Mucosa of stomach (tissue), 1 donor: ENCODE results near the gene CLIP2.

Experiments
- H3K27me3 ChIP-seq: one replicate; pipeline ENCODE4 v1.7.0; 2013; ENCODE audit warnings: mild to moderate bottlenecking, low read length; ENCODE audit not compliant: control insufficient read depth, insufficient read depth
- H3K36me3 ChIP-seq: one replicate; pipeline ENCODE4 v1.7.0; 2013; ENCODE audit warnings: low read length; ENCODE audit not compliant: control insufficient read depth, insufficient read depth
- H3K4me1 ChIP-seq: one replicate; pipeline ENCODE4 v1.7.0; 2013; ENCODE audit warnings: mild to moderate bottlenecking, low read length; ENCODE audit not compliant: control insufficient read depth, insufficient read depth
- H3K4me3 ChIP-seq: one replicate; pipeline ENCODE4 v1.7.0; 2013; ENCODE audit warnings: low read length
- H3K9ac ChIP-seq: one replicate; pipeline ENCODE4 v1.7.0; 2013; ENCODE audit warnings: mild to moderate bottlenecking, low read length, moderate library complexity
- H3K9me3 ChIP-seq: one replicate; pipeline ENCODE4 v1.7.0; 2013; ENCODE audit warnings: mild to moderate bottlenecking, low read length, moderate library complexity; ENCODE audit not compliant: control insufficient read depth
- donor health status: Pancreatic carcinoma.

The CLIP2 gene

GRCh38 chr7:74256491-74257408 lies 32.5 kb upstream of the CLIP2 start:
- no peaks in the 10 kb centered on the region for H3K9me3 ChIP-seq
- H3K27me3 ChIP-seq, result no peaks in the 10 kb centered on the region
- H3K9ac ChIP-seq, result no peak overlapping the region
- no peaks in the 10 kb centered on the region for H3K36me3 ChIP-seq
- peaks cover 11% of the 10 kb centered on the region for H3K4me1 ChIP-seq
- H3K4me3 ChIP-seq, result no peak overlapping the region

- no peak overlapping the region for H3K4me3 ChIP-seq
- H3K4me1 ChIP-seq, result peaks cover 11% of the 10 kb centered on the region
- no peaks in the 10 kb centered on the region for H3K9me3 ChIP-seq
- H3K9ac ChIP-seq, result no peak overlapping the region
- H3K27me3 ChIP-seq, result no peaks in the 10 kb centered on the region
- H3K36me3 ChIP-seq, result no peaks in the 10 kb centered on the region
These were observed 30.6 kb upstream of the CLIP2 start for GRCh38 chr7:74258639-74259038.

DNA sequence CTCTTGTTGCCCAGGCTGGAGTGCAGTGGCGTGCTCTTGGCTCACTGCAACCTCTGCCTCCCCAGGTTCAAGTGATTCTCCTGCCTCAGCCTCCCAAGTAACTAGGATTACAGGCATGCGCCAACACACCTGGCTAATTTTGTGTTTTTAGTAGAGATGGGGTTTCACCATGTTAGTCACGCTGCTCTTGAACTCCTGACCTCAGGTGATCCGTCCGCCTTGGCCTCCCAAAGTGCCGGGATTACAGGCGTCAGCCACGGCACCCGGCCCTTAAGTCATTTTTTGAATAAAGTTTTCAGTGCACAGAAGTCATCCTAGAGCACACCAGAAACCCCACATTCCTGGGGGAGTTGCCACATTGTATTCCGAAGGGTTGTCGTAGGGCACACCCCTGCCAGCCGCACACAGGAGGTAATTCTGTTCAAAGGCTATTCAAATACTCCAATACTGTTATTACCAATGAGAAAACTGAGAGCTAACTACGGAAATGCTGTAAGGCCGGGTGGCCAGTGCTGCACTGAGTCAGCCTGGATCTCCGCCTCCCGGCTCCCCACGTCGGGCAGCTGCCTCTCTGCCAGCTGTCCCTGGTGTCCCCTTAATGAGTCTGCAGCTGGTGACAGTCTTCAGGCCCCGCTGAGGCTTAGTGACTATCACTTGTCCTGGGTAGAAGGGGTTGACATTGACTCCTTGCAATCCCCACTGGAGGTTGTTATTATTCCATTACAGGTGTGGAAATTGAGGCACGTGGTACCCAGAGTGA lies 26.4 kb upstream of the CLIP2 start:
- no peak overlapping the region for H3K4me3 ChIP-seq
- no peaks in the 10 kb centered on the region for H3K27me3 ChIP-seq
- no peaks in the 10 kb centered on the region for H3K9me3 ChIP-seq
- peaks cover 6% of the 10 kb centered on the region for H3K4me1 ChIP-seq
- H3K9ac ChIP-seq, result no peak overlapping the region
- H3K36me3 ChIP-seq, result no peaks in the 10 kb centered on the region

DNA sequence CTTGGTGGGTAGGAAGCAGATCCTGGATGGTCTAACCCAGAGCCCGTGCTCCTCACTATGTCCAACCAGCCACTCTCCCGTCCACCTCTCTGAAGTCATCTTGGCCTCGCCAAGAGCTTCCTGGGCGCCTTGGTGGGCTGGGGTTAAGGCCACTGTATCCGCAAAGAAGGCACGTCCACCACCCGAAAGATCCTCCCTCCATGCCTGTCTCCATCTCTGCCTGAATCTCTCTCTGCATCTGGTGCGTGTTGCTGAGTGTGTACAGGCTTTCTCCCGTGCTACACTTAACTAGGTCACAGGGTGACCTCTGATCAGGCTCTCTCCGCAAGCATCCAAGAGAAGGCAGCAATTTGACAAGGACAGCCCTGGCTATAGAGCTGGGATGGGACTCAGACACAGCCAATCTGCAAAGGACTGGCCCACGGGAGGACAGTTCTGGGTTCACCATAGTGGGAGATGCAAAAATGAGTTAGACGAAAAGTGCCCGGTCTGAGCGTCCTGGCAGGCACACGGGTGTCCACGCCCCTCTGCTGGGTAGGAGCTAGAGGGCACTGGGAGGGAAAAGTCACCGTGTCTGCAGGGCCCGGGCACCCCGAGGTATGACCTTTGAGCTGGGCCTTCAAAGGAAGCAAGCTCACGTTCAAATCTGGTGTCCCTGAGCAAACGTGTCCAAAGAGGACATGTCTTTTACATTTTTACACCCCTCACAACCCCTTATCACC lies 25.6 kb upstream of the CLIP2 start:
- H3K4me1 ChIP-seq, result peaks cover 4% of the 10 kb centered on the region
- no peaks in the 10 kb centered on the region for H3K9me3 ChIP-seq
- H3K27me3 ChIP-seq, result no peaks in the 10 kb centered on the region
- no peak overlapping the region for H3K4me3 ChIP-seq
- H3K9ac ChIP-seq, result no peak overlapping the region
- H3K36me3 ChIP-seq, result no peaks in the 10 kb centered on the region

GRCh38 chr7:74266191-74266963 lies 22.8 kb upstream of the CLIP2 start:
- Histone ChIP-seq H3K9me3 (no peaks in the 10 kb centered on the region), H3K4me3 (no peak overlapping the region), H3K9ac (no peak overlapping the region), H3K27me3 (no peaks in the 10 kb centered on the region), H3K4me1 (no peaks in the 10 kb centered on the region), H3K36me3 (no peaks in the 10 kb centered on the region)

DNA sequence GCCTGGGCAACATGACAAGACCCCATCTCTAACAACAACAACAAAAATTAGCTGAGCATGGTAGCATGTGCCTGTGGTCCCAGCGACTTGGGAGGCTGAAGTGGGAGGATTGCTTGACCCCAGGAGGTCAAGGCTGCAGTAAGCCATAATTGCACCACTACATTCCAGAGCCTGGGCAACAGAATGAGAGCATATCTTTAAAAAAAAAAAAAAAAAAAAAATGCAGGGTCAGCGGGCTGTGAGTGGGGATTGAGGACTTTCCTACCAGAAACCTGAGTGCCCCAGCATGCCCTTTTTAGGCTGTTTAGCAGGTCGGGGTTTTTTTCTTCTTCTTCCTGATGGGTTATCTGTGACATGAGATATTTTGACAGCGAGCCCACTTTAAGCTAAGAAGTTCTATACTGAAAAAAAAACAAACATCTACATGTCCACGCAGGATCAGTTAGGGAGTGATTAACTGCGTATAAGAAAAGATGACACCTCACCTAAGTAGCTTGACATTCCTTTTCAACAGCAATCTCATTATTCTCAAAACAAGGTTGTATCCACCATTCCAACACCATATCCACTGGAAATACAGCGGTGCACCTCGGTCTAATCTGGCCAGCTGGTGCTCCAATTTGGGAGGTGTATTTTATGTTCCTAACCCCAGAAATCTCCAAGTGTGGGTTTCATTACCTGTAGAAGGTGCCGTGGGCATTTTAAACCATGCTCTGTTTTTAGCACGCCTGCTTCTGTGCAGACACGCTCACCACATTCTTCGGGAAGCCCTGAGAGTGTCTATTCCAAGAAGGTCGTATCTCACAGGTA lies 21.2 kb upstream of the CLIP2 start:
- peaks cover 4% of the 10 kb centered on the region for H3K4me1 ChIP-seq
- no peaks in the 10 kb centered on the region for H3K27me3 ChIP-seq
- no peaks in the 10 kb centered on the region for H3K9me3 ChIP-seq
- no peak overlapping the region for H3K4me3 ChIP-seq
- H3K36me3 ChIP-seq, result no peaks in the 10 kb centered on the region
- H3K9ac ChIP-seq, result no peak overlapping the region

DNA sequence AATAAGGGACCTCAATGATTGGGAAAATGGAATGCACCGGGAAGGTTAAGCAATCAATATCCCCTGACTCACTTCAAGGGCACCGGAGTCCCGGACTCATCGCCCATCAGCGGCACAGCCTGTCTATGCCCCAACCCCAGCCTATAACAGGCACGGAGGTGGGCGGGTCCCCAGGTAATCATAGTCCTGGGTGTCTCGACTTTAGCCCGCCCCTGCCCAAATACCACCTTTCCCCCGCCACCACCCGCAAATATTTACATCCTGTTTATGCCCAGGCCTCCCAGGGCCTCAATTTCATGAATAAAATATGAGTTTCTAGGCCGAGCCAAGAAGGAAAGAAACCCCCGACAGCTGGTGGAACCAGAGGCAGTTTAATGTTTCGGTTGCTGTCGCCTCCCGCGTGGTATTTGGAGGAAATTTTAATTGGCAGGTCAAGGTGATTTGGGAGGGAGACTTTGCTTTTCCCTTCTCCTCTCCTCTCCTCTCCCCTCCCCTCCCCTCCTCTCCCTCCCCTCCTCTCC lies 19.4 kb upstream of the CLIP2 start:
- Histone ChIP-seq H3K4me1 (peaks cover 4% of the 10 kb centered on the region), H3K27me3 (no peaks in the 10 kb centered on the region), H3K36me3 (no peaks in the 10 kb centered on the region), H3K9ac (peak overlapping the region; percentile 68), H3K9me3 (no peaks in the 10 kb centered on the region), H3K4me3 (no peak overlapping the region)

GRCh38 chr7:74271742-74272141 lies 17.5 kb upstream of the CLIP2 start:
- Histone ChIP-seq H3K9me3 (no peaks in the 10 kb centered on the region), H3K27me3 (no peaks in the 10 kb centered on the region), H3K36me3 (no peaks in the 10 kb centered on the region), H3K4me1 (peaks cover 4% of the 10 kb centered on the region), H3K4me3 (no peak overlapping the region), H3K9ac (no peak overlapping the region)

DNA sequence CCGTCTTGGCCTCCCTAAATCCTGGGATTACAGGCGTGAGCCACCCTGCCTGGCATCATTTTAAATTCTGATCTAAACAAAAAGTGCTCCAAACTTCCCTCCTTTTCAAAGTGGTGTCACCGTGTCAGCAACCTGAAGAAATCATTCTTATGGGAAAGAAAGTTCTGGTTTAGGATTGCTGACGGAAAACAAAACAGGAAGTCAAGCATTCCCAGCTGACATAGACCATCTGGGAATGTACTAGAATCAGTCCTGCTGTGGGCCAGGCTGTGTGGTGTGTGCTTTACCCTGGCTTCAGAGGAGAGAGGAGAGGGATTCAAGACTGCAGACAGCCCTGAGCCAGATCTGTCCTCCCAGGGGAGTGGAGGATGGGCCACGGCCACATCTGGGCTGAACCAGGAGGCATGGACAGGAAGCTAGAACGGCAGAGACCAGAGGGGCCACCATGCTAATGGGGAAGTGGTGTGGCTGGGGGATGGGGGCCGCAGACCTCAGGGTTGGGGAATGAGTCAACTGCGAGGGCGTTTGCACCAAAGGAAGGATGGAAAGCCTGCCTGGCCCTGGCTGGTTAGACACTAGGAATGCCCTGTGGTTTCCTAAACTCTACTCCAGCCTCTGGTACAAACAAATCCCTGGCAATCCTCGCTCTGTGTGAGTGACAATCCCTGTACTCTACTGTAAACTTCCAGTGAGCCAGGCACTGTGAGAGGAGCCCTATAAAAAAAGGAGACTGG lies 16.7 kb upstream of the CLIP2 start:
- Histone ChIP-seq H3K4me1 (peaks cover 4% of the 10 kb centered on the region), H3K9me3 (no peaks in the 10 kb centered on the region), H3K36me3 (no peaks in the 10 kb centered on the region), H3K9ac (peak overlapping the region; percentile 13), H3K27me3 (no peaks in the 10 kb centered on the region), H3K4me3 (no peak overlapping the region)

DNA sequence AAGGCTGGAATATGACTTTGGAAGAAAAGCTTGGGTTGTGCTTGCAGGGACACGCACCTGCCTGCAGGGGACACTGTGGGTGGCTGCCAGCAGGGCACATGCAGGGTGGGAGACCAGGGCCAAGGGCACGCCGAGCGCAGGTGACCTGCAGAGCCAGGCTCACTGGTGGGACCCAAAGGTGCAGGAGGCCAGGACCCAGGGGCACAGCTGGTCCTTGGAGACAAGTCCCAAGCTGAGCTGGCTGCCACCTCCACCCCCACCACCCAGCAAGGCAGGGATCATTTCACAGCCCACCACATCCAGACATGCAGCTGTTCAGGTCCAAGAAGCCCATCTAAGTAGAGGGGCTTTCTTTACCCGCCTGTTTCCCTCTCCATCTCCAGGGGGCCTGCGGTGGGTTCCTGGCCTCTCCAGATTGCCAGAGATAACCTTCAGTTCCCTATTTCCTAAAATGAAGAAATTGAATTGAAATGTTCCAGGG lies 13.8 kb upstream of the CLIP2 start:
- no peaks in the 10 kb centered on the region for H3K9me3 ChIP-seq
- no peak overlapping the region for H3K4me3 ChIP-seq
- H3K4me1 ChIP-seq, result peaks cover 18% of the 10 kb centered on the region
- no peaks in the 10 kb centered on the region for H3K36me3 ChIP-seq
- no peaks in the 10 kb centered on the region for H3K27me3 ChIP-seq
- H3K9ac ChIP-seq, result no peak overlapping the region
